HG02970 (cell line): ENCODE results near the gene RAVER2.
"Not testable (repeated sequence)": the region's sequence is repeated elsewhere in the genome, so short reads cannot be mapped to it uniquely, and the experiment has no call there.

Experiments
- ATAC-seq: cut with Tn5 transposase; IDR thresholded peaks from one replicate; pipeline ENCODE4 v1.9.1; 2021; ENCODE audit warnings: mild to moderate bottlenecking, moderate library complexity, moderate number of reproducible peaks; ENCODE audit not compliant: unreplicated experiment, low FRiP score

RAVER2 gene

GRCh38 chr1:64745986-64746940 is 1.4 kb downstream of the RAVER2 start:
- no peak for ATAC-seq

GRCh38 chr1:64748222-64748621 is 3.3 kb downstream of the RAVER2 start:
- no peak for ATAC-seq

GRCh38 chr1:64748706-64749105 is 3.8 kb downstream of the RAVER2 start:
- ATAC-seq: no peak

GRCh38 chr1:64750092-64750491 is 5.2 kb downstream of the RAVER2 start:
- ATAC-seq: no peak

GRCh38 chr1:64750875-64751274 is 6.0 kb downstream of the RAVER2 start:
- no peak for ATAC-seq

GRCh38 chr1:64754173-64754572 is 9.3 kb downstream of the RAVER2 start:
- no peak for ATAC-seq

GRCh38 chr1:64755361-64755760 is 10.5 kb downstream of the RAVER2 start:
- ATAC-seq: no peak

GRCh38 chr1:64756770-64757169 is 11.9 kb downstream of the RAVER2 start:
- no peak for ATAC-seq

- no peak for ATAC-seq
Measured at GRCh38 chr1:64757213-64757612, 12.3 kb downstream of the RAVER2 start.

- ATAC-seq: no peak
Measured at GRCh38 chr1:64758233-64758632, 13.4 kb downstream of the RAVER2 start.

- no peak for ATAC-seq
Measured at GRCh38 chr1:64759968-64760367, 15.1 kb downstream of the RAVER2 start.

- no peak for ATAC-seq
Measured at GRCh38 chr1:64765012-64765411, 20.1 kb downstream of the RAVER2 start.

- ATAC-seq: no peak
Measured at GRCh38 chr1:64765826-64766225, 21.0 kb downstream of the RAVER2 start.

GRCh38 chr1:64766429-64766828 is 21.6 kb downstream of the RAVER2 start:
- no peak for ATAC-seq

- no peak for ATAC-seq
Measured at GRCh38 chr1:64769482-64769881, 24.6 kb downstream of the RAVER2 start.

GRCh38 chr1:64769971-64770370 is 25.1 kb downstream of the RAVER2 start:
- no peak for ATAC-seq

GRCh38 chr1:64773306-64773705 is 28.4 kb downstream of the RAVER2 start:
- ATAC-seq: not testable (repeated sequence)

GRCh38 chr1:64775113-64775512 is 30.2 kb downstream of the RAVER2 start:
- no peak for ATAC-seq

- ATAC-seq: not testable (repeated sequence)
Measured at GRCh38 chr1:64782044-64782443, 37.2 kb downstream of the RAVER2 start.

- not testable (repeated sequence) for ATAC-seq
Measured at GRCh38 chr1:64782848-64783247, 38.0 kb downstream of the RAVER2 start.

GRCh38 chr1:64790832-64791487 is 46.1 kb downstream of the RAVER2 start:
- no peak for ATAC-seq

GRCh38 chr1:64798872-64799271 is 54.0 kb downstream of the RAVER2 start:
- no peak for ATAC-seq
